Ascending aorta (tissue), 2 donors: ENCODE results near the gene C10orf62. TPM values are rescaled to one million over a fixed set of nuclear protein-coding genes. Genes with fewer than 3 reads are reported as not detected.

Experiments
- DNase-seq, 2 donors: peaks; one replicate each; pipeline ENCODE4 v3.0.0-alpha.2; 2019; ENCODE audit warnings: low spot score in 2 of 2
- H3K27ac ChIP-seq, 2 donors: fragments of 200-600 bp; sonication (generic); one replicate each; pipeline ENCODE4 v1.5.1; 2016 to 2017; ENCODE audit warnings: mild to moderate bottlenecking in 1 of 2
- H3K27me3 ChIP-seq: fragments of 200-600 bp; sonication (generic); one replicate; pipeline ENCODE4 v1.5.1; 2017
- H3K36me3 ChIP-seq, 2 donors: fragments of 200-600 bp; sonication (generic); one replicate each; pipeline ENCODE4 v1.5.1; 2016
- H3K4me1 ChIP-seq, 2 donors: fragments of 200-600 bp; sonication (generic); one replicate each; pipeline ENCODE4 v1.5.1; 2016 to 2017; ENCODE audit warnings: mild to moderate bottlenecking in 1 of 2
- H3K4me3 ChIP-seq, 2 donors: fragments of 200-600 bp; sonication (generic); one replicate each; pipeline ENCODE4 v1.5.1; 2016 to 2017; ENCODE audit warnings: mild to moderate bottlenecking in 1 of 2
- H3K9me3 ChIP-seq, 2 donors: fragments of 200-600 bp; sonication (generic); one replicate each; pipeline ENCODE4 v1.5.1; 2016
- CTCF ChIP-seq, 3 experiments: fragments of 200-600 bp in 2 of 3; fragments of 450-650 bp in 1 of 3; sonication (generic) in 2 of 3; IDR thresholded peaks; one replicate each; pipeline ENCODE4 v1.5.1; 2016 to 2019; ENCODE audit warnings: antibody characterized with exemption in 3 of 3, mild to moderate bottlenecking in 1 of 3, moderate library complexity in 1 of 3
- intact Hi-C: fragments of 100-400 bp; cut with DNase I; formaldehyde crosslinking; loops from one replicate; pipeline ENCODE4 v1.15.1; 2023
- total RNA-seq: library from RNA; depleted of rRNA; stranded (reverse); fragments of >200 nt; gene quantifications from one replicate; pipeline ENCODE4 v1.1.0, GENCODE V29; 2016

Gene C10orf62
- total RNA-seq, 1 donor from 2014 or later, result not detected

GRCh38 chr10:97597778-97598177 lies 8.3 kb downstream of the C10orf62 start:
- intact Hi-C loops, result no loop called here
- DNase-seq, result no peak
- no peaks in the 10 kb centered on the region for H3K27me3 ChIP-seq
- no peaks in the 10 kb centered on the region for H3K9me3 ChIP-seq
- H3K4me1 ChIP-seq, result peaks cover 9 to 50% of the 10 kb centered on the region in 2 donors
- no peak for TF ChIP-seq CTCF (IDR thresholded peaks at IDR 0.05)
- H3K4me3 ChIP-seq, result no peak overlapping the region
- H3K36me3 ChIP-seq, result no peaks in the 10 kb centered on the region
- peak overlapping the region; percentile 88 to 99 for H3K27ac ChIP-seq

DNA sequence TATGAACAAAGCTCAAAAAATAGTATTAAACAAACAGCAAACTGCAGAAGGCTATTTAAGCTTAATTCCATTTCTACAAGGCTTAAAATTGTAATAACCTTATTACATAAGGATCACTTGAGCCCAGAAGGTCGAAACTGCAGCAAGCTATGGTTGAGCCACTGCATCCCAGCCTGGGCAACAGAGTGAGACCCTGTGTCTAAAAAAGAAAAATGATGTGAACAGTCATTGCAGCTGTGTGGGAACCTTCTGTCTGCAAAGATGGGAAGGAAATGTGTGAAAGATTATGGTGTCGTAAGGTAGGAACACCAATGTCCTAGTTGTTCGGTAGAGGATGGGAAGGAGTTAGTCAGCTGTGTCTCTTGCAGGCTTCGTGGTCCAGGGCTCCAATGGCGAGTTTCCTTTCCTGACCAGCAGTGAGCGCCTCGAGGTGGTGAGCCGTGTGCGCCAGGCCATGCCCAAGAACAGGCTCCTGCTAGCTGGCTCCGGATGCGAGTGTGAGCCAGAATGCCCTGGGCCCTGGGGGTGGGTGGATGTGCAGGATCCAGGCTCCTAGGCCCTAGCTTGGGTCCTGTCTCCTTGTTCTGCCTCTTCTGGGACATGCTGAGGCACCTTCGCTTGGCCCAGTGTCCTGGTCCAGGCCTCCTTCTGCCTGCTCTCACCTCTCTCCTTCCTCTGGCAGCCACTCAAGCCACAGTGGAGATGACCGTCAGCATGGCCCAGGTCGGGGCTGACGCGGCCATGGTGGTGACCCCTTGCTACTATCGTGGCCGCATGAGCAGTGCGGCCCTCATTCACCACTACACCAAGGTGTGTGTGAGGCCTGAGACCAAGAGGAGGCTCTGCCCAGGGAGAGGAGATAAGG lies 9.1 kb downstream of the C10orf62 start:
- no peaks in the 10 kb centered on the region for H3K36me3 ChIP-seq
- peak overlapping the region; percentile 88 to 99 for H3K27ac ChIP-seq
- H3K4me1 ChIP-seq, result peaks cover 9 to 45% of the 10 kb centered on the region in 2 donors
- H3K27me3 ChIP-seq, result no peaks in the 10 kb centered on the region
- no peaks in the 10 kb centered on the region for H3K9me3 ChIP-seq
- no peak for DNase-seq
- H3K4me3 ChIP-seq, result no peak overlapping the region
- intact Hi-C loops, result no loop called here
- no peak for TF ChIP-seq CTCF (IDR thresholded peaks at IDR 0.05)

- H3K4me3 ChIP-seq, result no peak overlapping the region
- H3K36me3 ChIP-seq, result no peaks in the 10 kb centered on the region
- H3K9me3 ChIP-seq, result no peaks in the 10 kb centered on the region
- H3K27ac ChIP-seq, result peak overlapping the region in 1 of 2 donors; percentile 99
- peaks cover 6 to 39% of the 10 kb centered on the region in 2 donors for H3K4me1 ChIP-seq
- intact Hi-C loops, result no loop called here
- no peak for DNase-seq
- TF ChIP-seq CTCF (IDR thresholded peaks at IDR 0.05), result no peak
- H3K27me3 ChIP-seq, result no peaks in the 10 kb centered on the region
These were observed 9.7 kb downstream of the C10orf62 start for GRCh38 chr10:97599272-97599619.

- no peak for TF ChIP-seq CTCF (IDR thresholded peaks at IDR 0.05)
- Histone ChIP-seq H3K4me3 (no peak overlapping the region), H3K4me1 (peaks cover 2 to 25% of the 10 kb centered on the region in 2 donors), H3K36me3 (no peaks in the 10 kb centered on the region), H3K27me3 (no peaks in the 10 kb centered on the region), H3K9me3 (no peaks in the 10 kb centered on the region), H3K27ac (peak overlapping the region in 1 of 2 donors; percentile 41)
- no peak for DNase-seq
- intact Hi-C loops, result no loop called here
These were observed 11.1 kb downstream of the C10orf62 start for GRCh38 chr10:97600616-97601015.

DNA sequence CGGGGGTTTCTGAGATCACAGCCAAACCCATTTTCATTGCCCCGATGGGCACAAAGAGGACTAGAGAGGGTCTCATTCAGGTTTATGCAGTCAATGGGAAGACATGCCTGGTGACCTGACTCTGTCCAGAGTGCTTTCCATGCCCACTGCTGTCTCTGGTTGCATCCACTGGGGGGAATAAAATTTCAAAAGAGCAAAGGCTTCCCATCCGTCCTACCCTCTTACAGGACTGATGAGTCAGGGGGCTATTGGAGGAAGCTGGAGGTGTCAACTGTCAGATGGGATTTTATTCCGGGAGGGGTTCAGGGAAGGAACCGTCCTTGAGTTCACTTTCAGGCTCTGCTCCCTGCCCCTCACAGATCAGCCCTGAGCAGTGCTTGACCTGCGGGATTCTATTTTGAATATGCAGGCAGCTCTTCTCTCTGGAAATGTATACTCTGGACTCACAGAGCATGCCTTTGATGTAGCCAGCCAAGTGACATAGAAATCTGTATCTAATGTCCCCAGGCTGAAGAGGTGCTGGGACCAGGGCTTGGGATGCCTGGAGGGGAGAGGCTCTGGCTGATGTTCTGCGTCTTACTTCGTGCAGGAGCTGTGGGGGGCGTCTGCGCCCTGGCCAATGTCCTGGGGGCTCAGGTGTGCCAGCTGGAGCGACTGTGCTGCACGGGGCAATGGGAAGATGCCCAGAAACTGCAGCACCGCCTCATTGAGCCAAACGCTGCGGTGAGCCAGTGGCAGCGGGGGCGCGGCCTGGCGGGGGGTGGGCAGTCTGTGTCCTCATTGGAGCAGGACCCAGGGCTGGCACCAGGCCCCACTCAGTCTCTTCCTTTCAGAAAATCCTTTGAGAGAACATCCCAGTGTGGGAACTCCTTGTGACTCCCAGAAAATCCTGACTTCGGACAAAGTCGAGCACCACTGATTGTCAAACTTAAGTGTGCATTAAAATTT lies 12.0 kb downstream of the C10orf62 start:
- DNase-seq, result no peak
- H3K27me3 ChIP-seq, result no peaks in the 10 kb centered on the region
- H3K4me1 ChIP-seq, result peaks cover 0 to 16% of the 10 kb centered on the region in 2 donors
- H3K27ac ChIP-seq, result peak overlapping the region; percentile 53 to 54
- H3K4me3 ChIP-seq, result no peak overlapping the region
- H3K36me3 ChIP-seq, result no peaks in the 10 kb centered on the region
- no peaks in the 10 kb centered on the region for H3K9me3 ChIP-seq
- no peak for TF ChIP-seq CTCF (IDR thresholded peaks at IDR 0.05)
- intact Hi-C loops, result no loop called here
